Measurements from ENCODE around the gene CMKLR1. TPM values are rescaled to one million over a fixed set of nuclear protein-coding genes. Genes with fewer than 3 reads are reported as not detected.

CMKLR1 gene
- total and polyA plus RNA-seq, 9 of the 15 experiments (the other 6 are each of a cell fraction or from before 2014, with no cell fraction given): 0.11 to 1.4 (median 0.20) TPM

DNA sequence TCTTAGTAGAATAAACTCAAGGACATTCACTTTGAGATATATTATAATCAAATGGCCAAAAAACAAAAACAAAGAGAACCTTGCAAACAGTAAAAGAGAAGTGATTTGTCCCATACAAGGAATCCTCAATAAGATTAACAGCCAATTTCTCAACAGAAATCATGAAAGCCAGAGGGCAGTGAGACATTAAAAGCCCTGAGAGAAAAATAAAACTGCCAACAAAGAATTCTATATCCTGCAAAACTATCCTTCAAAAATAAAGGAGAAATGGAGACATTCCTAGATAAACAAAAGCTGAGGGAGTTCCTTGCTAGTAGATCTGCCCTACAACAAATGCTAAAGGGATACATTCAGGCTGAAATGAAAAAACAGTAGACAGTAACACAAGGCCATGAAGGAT is 78.1 kb downstream of the CMKLR1 start:
- Histone ChIP-seq H2AFZ (ENCODE audit: low read depth, low read length) (no peak overlapping the region), H3K4me3 (no peak overlapping the region), H3K4me2 (ENCODE audit: insufficient read depth, low read length) (no peak overlapping the region), H4K20me1 (replicated peaks; ENCODE audit: control insufficient read depth, insufficient read depth, low read length) (no peaks in the 10 kb centered on the region), H3K79me2 (ENCODE audit: control insufficient read depth, insufficient read depth, low read length) (no peaks in the 10 kb centered on the region), H3K9me3 (replicated peaks; ENCODE audit: control insufficient read depth, insufficient read depth, low read depth, low read length) (no peaks in the 10 kb centered on the region), H3K27ac (ENCODE audit: extremely low read depth, low read depth, low read length) (no peak overlapping the region), H3K27me3 (ENCODE audit: control insufficient read depth in 2 of 2, insufficient read depth in 2 of 2, low read length in 2 of 2) (peaks cover under 1 to 6% of the 10 kb centered on the region in 2 experiments; a peak in 1 of 5 replicates), H3K36me3 (ENCODE audit: control insufficient read depth, insufficient read depth, low read length) (no peaks in the 10 kb centered on the region), H3K4me1 (replicated peaks in 1 of 2; ENCODE audit: control insufficient read depth in 2 of 2, insufficient read depth in 2 of 2, low read length in 2 of 2) (no peaks in the 10 kb centered on the region), H3K9me1 (ENCODE audit: control insufficient read depth, insufficient read depth, low read length) (no peaks in the 10 kb centered on the region), H3K9ac (ENCODE audit: insufficient read depth in 1 of 2, low read depth in 2 of 2, low read length in 2 of 2) (no peak overlapping the region)
- TF ChIP-seq, protein P1, sequence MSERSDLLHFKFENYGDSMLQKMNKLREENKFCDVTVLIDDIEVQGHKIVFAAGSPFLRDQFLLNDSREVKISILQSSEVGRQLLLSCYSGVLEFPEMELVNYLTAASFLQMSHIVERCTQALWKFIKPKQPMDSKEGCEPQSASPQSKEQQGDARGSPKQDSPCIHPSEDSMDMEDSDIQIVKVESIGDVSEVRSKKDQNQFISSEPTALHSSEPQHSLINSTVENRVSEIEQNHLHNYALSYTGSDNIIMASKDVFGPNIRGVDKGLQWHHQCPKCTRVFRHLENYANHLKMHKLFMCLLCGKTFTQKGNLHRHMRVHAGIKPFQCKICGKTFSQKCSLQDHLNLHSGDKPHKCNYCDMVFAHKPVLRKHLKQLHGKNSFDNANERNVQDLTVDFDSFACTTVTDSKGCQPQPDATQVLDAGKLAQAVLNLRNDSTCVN (CRISPR knock-in tag; IDR thresholded peaks at IDR 0.05): no peak
- peak; percentile 77 for TF ChIP-seq ZFP1 (CRISPR knock-in tag; IDR thresholded peaks at IDR 0.05)
- TF ChIP-seq, protein P2, sequence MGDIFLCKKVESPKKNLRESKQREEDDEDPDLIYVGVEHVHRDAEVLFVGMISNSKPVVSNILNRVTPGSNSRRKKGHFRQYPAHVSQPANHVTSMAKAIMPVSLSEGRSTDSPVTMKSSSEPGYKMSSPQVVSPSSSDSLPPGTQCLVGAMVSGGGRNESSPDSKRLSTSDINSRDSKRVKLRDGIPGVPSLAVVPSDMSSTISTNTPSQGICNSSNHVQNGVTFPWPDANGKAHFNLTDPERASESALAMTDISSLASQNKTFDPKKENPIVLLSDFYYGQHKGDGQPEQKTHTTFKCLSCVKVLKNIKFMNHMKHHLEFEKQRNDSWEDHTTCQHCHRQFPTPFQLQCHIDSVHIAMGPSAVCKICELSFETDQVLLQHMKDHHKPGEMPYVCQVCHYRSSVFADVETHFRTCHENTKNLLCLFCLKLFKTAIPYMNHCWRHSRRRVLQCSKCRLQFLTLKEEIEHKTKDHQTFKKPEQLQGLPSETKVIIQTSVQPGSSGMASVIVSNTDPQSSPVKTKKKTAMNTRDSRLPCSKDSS (IDR thresholded peaks at IDR 0.05; ENCODE audit: low read depth, partially characterized antibody): peak; percentile 39
- ChIA-PET POLR2A (no interaction called here), CTCF (ENCODE audit: low intra/inter-chr PET ratio) (no interaction called here)
- no peak for ATAC-seq
- no peak for DNase-seq (ENCODE audit: extremely low read depth in 1 of 4, low spot score in 3 of 4)
- no TSS peak for BruUV-seq (replicated peaks)
- FAIRE-seq: no peak
- in situ Hi-C loops (cut with MboI): no loop called here
- intact Hi-C loops (cut with micrococcal nuclease): no loop called here

DNA sequence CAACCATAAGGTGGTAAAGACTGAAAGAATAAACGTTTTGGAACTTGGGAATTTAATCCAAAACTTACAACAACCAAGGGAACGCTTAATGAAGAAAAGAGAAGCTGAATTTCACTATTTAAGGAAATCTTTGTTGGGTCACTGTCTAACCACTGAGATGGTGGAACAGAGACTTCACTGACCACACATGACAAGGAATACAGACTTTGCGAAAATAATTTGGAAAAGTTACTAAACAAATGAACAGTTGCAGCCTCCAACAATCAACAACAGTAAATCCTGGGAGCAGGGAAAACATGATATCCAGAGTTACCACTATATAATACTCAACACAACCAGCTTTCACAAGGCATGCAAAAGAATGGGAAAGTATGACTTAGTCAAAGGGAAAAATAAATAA is 79.1 kb downstream of the CMKLR1 start:
- Histone ChIP-seq H3K79me2 (ENCODE audit: control insufficient read depth, insufficient read depth, low read length) (no peaks in the 10 kb centered on the region), H3K9me3 (replicated peaks; ENCODE audit: control insufficient read depth, insufficient read depth, low read depth, low read length) (no peaks in the 10 kb centered on the region), H2AFZ (ENCODE audit: low read depth, low read length) (no peak overlapping the region), H3K36me3 (ENCODE audit: control insufficient read depth, insufficient read depth, low read length) (no peaks in the 10 kb centered on the region), H3K4me3 (no peak overlapping the region), H3K4me1 (replicated peaks in 1 of 2; ENCODE audit: control insufficient read depth in 2 of 2, insufficient read depth in 2 of 2, low read length in 2 of 2) (no peaks in the 10 kb centered on the region), H4K20me1 (replicated peaks; ENCODE audit: control insufficient read depth, insufficient read depth, low read length) (no peaks in the 10 kb centered on the region), H3K9ac (ENCODE audit: insufficient read depth in 1 of 2, low read depth in 2 of 2, low read length in 2 of 2) (no peak overlapping the region), H3K27me3 (ENCODE audit: control insufficient read depth in 2 of 2, insufficient read depth in 2 of 2, low read length in 2 of 2) (peaks cover 0 to 6% of the 10 kb centered on the region in 2 experiments; a peak in 1 of 5 replicates), H3K27ac (ENCODE audit: extremely low read depth, low read depth, low read length) (no peak overlapping the region), H3K4me2 (ENCODE audit: insufficient read depth, low read length) (no peak overlapping the region), H3K9me1 (ENCODE audit: control insufficient read depth, insufficient read depth, low read length) (no peaks in the 10 kb centered on the region)
- BruUV-seq (replicated peaks): no TSS peak
- POLR2A ChIA-PET: no interaction called here
- WGBS (ENCODE audit: insufficient coverage, low coverage, missing lambda C conversion rate): 6% methylated on average over 3 of the region's 3 CpGs
- FAIRE-seq (no peak), ATAC-seq (no peak), DNase-seq (ENCODE audit: extremely low read depth in 1 of 4, low spot score in 3 of 4) (no peak)
- peak; percentile 98 for TF ChIP-seq ZNF175 (CRISPR knock-in tag; IDR thresholded peaks at IDR 0.05; ENCODE audit: low read depth)
- TF ChIP-seq RFX7 (CRISPR knock-in tag; IDR thresholded peaks at IDR 0.05): no peak
- TF ChIP-seq ZNF778 (CRISPR knock-in tag; IDR thresholded peaks at IDR 0.05): no peak
- TF ChIP-seq, protein P3, sequence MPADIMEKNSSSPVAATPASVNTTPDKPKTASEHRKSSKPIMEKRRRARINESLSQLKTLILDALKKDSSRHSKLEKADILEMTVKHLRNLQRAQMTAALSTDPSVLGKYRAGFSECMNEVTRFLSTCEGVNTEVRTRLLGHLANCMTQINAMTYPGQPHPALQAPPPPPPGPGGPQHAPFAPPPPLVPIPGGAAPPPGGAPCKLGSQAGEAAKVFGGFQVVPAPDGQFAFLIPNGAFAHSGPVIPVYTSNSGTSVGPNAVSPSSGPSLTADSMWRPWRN (IDR thresholded peaks at IDR 0.05; ENCODE audit: low read depth): 0 out of 2 replicates have a peak, but pooled peaks have one; percentile 26
- intact Hi-C loops (cut with micrococcal nuclease): no loop called here
- CTCF ChIA-PET (ENCODE audit: low intra/inter-chr PET ratio): no interaction called here
- in situ Hi-C loops (cut with MboI): no loop called here

Measured in K562 (cell line).